HG03354 (cell line): Measurements from ENCODE around the gene GNG3.
"Not testable (repeated sequence)": the region's sequence is repeated elsewhere in the genome, so short reads cannot be mapped to it uniquely, and the experiment has no call there.

Experiments
- ATAC-seq: cut with Tn5 transposase; IDR thresholded peaks from one replicate; pipeline ENCODE4 v1.9.1; 2021; ENCODE audit warnings: mild to moderate bottlenecking; ENCODE audit not compliant: unreplicated experiment, poor library complexity, severe bottlenecking

GNG3 gene

GRCh38 chr11:62682518-62682917, 25.0 kb upstream of the GNG3 start:
- ATAC-seq: no peak

GRCh38 chr11:62687508-62688396, 19.7 kb upstream of the GNG3 start:
- no peak for ATAC-seq

- ATAC-seq: no peak
These were observed 19.0 kb upstream of the GNG3 start for GRCh38 chr11:62688491-62688890.

DNA sequence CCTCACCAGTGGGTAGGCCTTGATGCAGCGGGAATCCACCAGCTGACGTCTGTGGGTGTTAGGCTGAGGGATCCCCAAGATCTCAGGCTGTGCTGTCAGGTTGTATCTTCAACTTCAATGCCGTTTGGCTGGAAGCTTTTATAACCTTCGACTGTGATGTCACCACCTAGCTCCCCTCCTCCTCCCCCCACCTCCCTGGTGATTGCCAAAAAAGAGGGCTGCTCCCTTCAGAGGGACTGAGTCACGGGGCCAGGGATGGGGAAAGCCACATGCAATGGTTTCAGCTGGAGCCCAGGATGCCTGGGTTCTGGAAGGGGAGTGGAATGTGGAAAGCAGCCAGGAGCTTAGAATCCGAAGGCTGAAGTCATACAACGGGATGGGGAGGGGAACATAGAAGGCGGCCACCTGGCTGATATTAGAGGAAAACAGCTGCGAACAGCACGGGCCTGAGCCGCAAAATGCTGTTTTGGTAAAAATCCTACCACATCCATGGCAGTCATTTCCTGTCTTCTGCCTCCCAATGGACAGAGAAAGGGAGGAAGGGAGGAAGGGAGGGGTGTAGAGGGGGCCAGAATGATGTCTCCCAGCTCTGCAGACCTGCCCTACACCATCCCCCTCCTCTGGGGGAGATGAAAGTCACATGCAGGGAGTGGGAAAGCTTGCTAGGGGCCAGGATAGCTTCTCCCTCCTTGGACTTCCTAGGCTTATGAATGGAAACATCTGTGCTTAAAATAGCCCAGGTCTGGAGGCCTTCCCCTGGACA, 17.9 kb upstream of the GNG3 start, which contains the start of gene LRRN4CL:
Gene LRRN4CL, minus strand, starts transcription at position 110 of the 763 bp plus-strand sequence. CDS start 1,022 bp downstream, outside the sequence.
- no peak for ATAC-seq

GRCh38 chr11:62693624-62694023, 13.9 kb upstream of the GNG3 start:
- ATAC-seq: not testable (repeated sequence)

DNA sequence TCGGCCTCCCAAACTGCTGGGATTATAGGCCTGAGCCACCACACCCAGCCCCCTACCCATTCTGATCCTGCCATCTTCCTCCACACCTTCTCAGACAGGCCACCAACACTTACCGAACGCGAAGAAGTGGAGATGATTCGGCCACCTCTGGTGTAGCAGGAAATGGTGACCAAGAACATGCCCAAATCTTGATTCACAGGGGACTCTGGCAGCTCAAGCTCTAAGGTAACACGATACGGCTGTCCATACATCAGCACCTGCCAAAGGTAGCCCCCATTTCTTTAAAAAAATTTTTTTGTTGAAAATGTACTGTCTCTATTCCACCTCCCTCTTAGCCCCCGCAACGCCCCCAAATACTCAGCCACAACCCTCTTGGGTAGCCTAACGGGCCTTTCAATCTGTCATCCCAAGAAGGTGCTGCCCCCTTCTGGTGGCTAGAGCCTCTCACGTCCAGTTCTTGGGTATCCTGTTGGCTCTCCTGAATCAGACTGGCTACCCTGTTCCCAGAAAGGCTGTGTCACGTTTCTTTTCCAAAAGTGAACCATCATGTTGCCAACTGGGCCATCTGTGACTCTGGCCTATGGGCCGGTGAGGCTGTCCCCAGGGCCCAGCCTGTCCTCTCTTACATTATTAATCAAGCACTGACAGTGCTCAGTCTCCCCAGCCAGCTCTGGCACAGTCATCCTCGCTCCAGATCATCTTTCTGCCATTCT, 12.9 kb upstream of the GNG3 start:
- ATAC-seq: no peak

DNA sequence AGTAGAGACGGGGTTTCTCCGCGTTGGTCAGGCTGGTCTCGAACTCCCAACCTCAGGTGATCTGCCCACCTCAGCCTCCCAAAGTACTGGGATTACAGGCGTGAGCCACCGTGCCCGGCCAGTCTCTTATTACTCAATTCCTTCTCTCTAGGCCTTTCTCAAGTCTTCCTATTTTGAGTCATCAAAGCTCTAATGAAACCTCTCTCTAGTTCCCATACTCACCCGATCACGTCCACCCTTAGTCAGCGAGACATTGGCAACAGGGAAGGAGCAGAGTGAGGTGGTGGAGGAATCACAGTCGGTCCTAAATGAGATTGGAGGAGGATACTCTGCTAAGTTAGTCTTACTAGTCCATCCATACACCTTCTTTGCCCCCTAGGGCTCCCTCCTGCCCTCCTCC, 5.2 kb upstream of the GNG3 start:
- ATAC-seq: no peak

DNA sequence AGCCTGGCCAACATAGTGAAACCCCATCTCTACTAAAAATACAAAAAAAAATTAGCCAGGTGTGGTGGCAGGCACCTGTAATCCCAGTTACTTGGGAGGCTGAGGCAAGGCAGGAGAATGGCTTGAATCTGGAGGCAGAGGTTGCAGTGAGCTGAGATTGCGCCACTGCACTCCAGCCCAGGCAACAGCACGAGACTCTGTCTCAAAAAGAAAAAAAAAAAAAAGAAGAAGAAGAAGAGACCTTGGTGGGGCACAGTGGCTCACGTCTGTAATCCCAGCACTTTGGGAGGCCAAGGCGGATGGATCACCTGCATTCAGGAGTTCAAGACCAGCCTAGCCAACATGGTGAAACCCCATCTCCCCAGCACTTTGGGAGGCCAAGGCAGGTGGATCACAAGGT, 3.6 kb upstream of the GNG3 start:
- ATAC-seq: not testable (repeated sequence)

DNA sequence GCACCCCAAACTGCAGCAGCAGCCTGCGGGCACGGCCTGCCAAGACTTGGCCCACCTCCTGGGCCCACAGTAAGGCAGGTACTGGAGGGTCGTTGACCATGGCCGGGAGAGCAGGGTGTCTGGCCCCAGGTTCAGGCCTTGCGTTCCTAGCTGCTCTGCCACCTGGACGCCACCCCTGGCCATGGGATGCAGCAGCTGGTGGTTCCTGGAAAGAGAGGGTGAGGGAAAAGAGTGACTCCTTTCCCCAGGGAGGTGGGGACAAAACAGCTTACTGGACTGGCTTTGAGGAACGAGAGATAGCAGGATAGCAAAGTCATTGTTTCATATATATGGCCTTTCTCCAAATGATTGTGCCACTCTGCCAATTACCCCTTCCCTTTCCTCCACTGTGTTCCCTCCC, 2.1 kb upstream of the GNG3 start:
- ATAC-seq: no peak

DNA sequence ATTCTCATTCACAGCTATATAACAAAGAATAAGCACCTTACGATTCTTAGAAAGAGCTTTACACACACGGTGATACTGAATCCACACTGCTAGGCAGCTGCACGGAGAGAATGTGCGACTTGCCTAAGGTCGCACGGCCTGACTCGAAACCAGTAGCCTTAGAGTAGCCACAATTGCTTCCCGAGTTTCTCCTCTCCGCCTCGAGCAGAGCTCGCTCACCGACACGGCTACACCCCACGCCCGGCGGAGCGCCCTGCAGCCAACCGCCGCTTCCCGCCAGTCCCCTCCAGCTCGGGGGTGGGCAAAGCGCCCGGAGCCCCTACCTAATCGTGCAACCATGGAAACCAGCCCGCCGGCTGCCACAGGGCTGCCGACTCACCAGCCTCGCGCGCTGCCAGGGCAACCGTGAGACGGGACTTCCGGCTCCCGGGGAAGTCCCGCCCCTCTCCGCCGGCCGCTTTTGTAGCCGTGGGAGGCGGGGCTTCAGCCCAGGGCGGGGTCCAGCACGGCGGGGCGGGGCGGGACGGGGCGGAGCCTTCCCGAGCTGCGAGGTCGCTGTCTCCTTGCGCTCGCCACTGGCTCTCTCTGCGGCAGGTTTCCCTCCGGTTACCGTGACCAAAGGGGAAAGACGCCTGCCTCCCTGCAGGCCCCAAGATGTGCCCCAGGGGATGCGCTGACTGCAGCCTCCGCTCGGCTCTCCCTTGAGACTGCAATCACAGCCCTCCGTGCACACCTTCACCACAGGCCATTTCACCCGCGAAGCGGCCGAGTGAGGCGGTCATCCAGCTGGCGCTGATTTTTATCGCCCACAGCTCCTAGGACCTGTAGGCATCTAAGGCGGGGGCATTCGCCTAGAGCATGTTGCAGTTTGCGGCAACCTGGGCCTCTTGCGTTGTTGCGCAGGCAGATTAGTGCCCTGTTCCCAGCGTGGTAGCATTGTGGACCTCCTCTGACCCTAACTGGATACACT, 1.3 kb upstream of the GNG3 start:
- peak; percentile 54 for ATAC-seq

GRCh38 chr11:62706850-62707247, 627 bp upstream of the GNG3 start:
- no peak for ATAC-seq

DNA sequence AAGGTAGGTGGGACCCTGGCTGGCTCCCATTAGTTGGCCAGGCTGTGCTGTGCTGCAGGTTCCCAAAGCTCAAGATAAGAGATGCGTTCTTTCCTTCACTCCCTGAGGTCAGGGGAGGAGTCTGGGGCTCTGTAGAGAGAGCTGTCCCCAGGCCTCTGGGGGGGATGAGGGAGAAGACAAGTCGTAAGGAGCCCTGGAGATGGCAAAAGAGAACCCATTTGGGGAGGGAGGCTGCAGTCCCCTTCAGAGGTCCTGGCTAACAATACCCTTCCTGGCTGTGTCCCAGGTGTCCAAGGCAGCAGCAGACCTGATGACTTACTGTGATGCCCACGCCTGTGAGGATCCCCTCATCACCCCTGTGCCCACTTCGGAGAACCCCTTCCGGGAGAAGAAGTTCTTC, 916 bp downstream of the GNG3 start:
- no peak for ATAC-seq

DNA sequence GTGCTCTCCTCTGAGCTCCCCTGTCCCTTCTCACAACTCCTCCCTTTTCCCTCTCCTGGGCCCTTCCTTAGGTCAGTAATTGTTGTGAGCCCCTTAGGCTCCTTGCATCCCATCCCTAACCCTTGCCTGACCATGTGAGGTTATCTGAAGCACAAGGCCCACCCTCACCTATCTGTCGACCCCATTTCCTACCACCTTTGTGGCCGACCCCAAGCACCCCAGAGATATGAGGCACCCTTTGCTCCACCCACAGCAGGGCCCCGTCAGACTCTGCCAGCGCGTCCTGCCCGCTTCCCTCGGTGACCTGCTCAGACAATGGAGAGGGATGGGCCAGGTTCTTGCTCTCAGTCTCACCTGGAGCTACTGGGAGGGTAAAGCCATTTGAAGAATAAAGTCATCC, 1.3 kb downstream of the GNG3 start:
- ATAC-seq: no peak

DNA sequence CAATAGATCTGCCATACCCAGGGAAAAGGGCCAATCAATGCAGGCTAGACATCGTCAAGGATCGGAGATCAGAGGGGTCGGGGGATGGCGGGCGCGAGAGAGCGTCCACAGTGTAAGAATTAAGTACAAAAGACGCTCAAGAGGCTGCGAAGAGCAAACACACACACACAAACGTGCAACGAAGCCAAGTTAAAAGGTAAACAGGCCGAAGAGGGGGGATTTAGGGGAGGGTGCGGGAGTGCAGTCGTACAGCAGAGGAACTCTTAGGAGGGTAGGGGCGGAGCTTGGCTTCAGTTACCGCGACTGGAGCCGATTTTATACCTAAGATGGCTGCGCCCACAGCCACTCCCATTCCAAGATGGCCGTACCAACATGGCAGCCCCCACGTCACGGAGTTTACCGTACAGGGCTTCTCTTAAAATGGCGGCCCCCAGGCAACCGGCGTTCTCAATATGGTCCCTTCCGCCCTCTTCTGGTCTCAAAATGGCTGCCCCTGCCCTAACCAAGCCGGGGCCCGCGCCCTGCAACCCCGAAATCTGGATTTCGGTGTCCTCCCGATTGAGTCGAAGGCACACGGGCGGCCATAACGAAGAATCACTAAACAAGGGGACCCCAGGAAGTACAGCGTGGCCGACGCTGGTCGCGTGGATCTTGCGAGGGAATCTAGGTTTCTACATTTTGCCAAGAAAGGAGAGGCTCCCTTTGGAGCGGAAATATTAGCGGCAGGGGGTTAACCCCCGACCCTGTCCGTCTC, 1.9 kb downstream of the GNG3 start:
- ATAC-seq: peak; percentile 69

GRCh38 chr11:62710001-62710345, 2.5 kb downstream of the GNG3 start:
- ATAC-seq: no peak

DNA sequence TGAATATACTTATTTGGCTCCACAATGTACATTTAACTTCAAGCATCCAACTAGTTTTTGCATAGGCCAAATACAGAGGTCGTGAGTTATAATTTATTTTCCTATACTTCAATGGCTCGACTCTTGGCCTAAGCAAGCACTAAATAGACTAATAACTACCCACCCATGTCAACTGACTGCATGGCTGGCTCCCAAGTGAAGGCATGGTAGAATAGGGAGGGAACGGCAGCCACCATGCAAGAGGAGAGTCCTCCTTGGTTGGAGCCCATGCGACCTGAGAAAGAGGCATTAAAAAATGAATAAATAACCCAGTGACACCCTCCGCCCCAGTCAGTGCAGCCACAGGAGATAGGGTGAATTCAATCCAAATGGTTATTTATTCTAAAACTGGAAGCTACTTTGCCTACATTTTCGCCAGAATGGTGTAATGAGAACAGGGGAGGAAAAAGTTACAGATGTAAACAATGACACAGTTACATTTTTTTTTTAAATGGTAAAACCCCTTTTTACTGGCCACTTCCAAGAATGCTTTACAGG, 4.9 kb downstream of the GNG3 start:
- ATAC-seq: no peak

GRCh38 chr11:62712861-62713260, 5.4 kb downstream of the GNG3 start:
- ATAC-seq: no peak

DNA sequence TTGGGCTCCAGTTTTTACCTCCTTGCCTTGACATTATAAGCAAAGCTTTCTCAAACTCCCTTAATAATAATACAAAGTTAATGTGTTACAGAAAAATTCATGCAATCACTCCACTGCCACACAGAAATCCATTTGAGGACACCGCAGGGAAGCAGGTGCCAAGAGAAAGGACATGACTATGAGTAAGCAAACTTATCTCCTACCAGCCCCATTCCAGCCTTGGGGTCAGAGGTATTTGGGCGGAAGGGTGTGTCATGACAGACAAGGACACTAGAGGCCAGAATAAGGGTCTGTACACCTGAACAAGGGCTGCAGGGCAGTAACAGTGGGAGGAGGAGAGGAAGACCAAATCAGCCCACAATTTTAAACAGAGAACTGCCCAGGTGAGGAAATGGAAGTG, 5.9 kb downstream of the GNG3 start:
- ATAC-seq: no peak
